ENCODE results near the gene UFD1. TPM values are rescaled to one million over a fixed set of nuclear protein-coding genes. Genes with fewer than 3 reads are reported as not detected.

The UFD1 gene
- total RNA-seq, 4 donors from 2014 or later: 32.3 to 47.5 (median 40.3) TPM

GRCh38 chr22:19488884-19489843 lies 10.2 kb upstream of the UFD1 start:
- DNase-seq (ENCODE audit: low spot score) (no peak), ATAC-seq (ENCODE audit: low FRiP score) (no peak)
- TF ChIP-seq CTCF (IDR thresholded peaks at IDR 0.05): no peak

- DNase-seq (ENCODE audit: low spot score): no peak
- no peak for ATAC-seq (ENCODE audit: low FRiP score)
- TF ChIP-seq CTCF (IDR thresholded peaks at IDR 0.05): no peak
Measured at GRCh38 chr22:19488285-19488684, 9.3 kb upstream of the UFD1 start.

GRCh38 chr22:19483481-19484244 lies 4.7 kb upstream of the UFD1 start:
- TF ChIP-seq CTCF (IDR thresholded peaks at IDR 0.05): no peak
- ATAC-seq (ENCODE audit: low FRiP score) (no peak), DNase-seq (ENCODE audit: low spot score) (no peak)

- ATAC-seq (ENCODE audit: low FRiP score) (no peak), DNase-seq (ENCODE audit: low spot score) (no peak)
- TF ChIP-seq CTCF (IDR thresholded peaks at IDR 0.05): no peak
Measured at GRCh38 chr22:19482297-19482696, 3.3 kb upstream of the UFD1 start.

- no peak for TF ChIP-seq CTCF (IDR thresholded peaks at IDR 0.05)
- no peak for DNase-seq (ENCODE audit: low spot score)
- ATAC-seq (ENCODE audit: low FRiP score): no peak
Measured at GRCh38 chr22:19480789-19481188, 1.8 kb upstream of the UFD1 start.

- no peak for ATAC-seq (ENCODE audit: low FRiP score)
- DNase-seq (ENCODE audit: low spot score): no peak
- no peak for TF ChIP-seq CTCF (IDR thresholded peaks at IDR 0.05)
Measured at GRCh38 chr22:19480173-19480568, 1.2 kb upstream of the UFD1 start.

Measured in omental fat pad (tissue), 4 donors.